Muscle of back (tissue), 11 donors: ENCODE measurements around the gene COL5A3. TPM values are rescaled to one million over a fixed set of nuclear protein-coding genes. Genes with fewer than 3 reads are reported as not detected.
A peak's percentile ranks its signal among the peaks of the same experiment; 100 is the strongest.
"Not testable (repeated sequence)": the region's sequence is repeated elsewhere in the genome, so short reads cannot be mapped to it uniquely, and the experiment has no call there.

Source experiments
- DNase-seq, 3 donors: peaks; one replicate each; pipeline versions ENCODE4 v3.0.0 to v3.0.0-alpha.2; 2013
- polyA plus RNA-seq, 10 donors: library from polyadenylated mRNA; unstranded; fragments of 120-200 nt; gene quantifications; one replicate each; pipeline ENCODE4 v1.2.1, GENCODE V29; 2013; ENCODE audit not compliant: insufficient read length in 10 of 10

COL5A3 gene
- polyA plus RNA-seq, 10 donors, result 55.3 to 119 (median 78.8) TPM

DNA sequence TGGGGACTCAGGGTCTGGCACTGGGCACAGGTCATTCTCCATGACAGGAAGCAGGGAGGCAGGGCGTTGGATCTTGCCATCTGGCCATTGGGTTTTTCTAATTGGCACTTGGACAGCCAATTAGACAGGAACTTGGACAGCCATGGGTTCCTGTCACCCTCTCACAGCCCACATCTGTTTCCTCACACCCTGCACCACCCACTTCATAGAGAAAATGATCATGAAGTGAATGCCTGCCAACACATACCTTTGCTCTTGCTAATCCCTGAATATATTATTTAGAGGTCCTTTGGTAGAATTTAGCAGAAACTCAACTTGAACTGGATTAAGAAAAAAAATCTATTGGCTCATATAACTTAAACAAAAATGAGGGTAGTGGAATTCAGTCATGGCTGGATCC lies 69.1 kb downstream of the COL5A3 start:
- DNase-seq, result no peak

DNA sequence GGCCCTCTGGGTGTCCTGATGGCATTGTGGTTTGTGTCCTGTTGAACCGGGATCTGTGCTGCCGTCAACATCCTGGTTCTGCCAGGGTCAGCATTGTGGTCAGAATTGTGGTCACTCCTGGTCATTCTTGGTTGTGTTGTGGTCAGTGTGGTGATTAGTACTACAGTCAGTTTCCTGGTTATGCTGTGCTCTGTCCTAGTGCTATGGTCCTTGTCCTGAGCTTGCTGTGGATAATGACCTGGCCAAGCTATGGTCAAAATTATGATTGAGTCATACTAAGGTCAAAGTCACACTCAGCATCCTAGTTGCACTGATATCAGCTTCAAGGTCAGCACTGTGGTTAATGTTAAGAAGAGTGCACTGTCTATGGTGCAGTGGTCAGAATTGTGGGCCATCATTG lies 69.5 kb downstream of the COL5A3 start:
- no peak for DNase-seq

DNA sequence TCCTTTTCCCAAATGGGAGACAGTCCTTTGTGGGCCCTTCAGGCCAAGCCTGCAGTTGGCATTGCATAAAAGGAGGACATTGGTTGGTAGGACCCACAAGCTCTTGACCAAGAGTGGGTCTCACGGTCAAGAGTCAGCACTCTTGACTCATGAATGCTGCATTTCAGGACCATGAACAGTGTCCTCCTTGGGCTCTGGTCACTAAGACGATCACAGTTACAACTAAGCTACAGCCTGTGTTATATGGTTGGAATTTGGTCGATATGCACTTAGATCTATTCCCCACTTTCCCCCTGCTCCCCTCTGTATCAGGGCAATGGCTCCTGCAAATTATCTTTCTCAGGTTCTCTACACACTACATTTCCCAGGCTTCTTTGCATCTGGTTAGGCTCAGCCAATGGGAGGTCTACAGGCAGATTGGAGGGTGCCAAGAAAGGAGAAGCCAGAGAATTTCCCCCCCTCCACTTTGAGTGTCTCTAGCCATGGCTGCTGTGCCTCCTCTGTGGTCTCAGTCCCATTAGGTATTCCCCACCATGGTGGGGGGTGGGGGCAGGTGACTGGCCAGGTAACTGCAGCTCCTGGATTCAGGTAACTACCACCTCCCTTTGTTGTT lies 70.9 kb downstream of the COL5A3 start:
- peak in 1 of 3 donors; percentile 64 for DNase-seq

DNA sequence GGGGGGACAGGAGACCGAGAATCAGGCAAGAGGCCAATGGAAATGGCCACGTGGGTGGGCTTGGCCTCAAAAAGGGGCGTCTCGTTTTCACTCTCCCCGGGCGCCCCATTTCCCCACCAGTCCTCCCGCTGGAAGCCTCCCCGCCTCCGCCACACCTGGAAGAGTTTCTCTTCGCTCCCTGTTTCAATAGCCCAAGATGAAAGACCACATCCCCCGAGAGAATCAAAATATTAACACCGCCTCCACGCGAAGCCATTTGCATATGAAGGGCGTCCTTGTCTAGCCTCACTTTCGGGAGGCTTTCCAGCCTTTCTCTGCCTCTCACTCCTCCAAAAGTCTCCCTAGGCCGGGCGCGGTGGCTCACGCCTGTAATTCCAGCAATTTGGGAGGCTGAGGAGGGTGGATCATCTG lies 73.3 kb downstream of the COL5A3 start:
- DNase-seq, result peak in 1 of 3 donors; percentile 50

DNA sequence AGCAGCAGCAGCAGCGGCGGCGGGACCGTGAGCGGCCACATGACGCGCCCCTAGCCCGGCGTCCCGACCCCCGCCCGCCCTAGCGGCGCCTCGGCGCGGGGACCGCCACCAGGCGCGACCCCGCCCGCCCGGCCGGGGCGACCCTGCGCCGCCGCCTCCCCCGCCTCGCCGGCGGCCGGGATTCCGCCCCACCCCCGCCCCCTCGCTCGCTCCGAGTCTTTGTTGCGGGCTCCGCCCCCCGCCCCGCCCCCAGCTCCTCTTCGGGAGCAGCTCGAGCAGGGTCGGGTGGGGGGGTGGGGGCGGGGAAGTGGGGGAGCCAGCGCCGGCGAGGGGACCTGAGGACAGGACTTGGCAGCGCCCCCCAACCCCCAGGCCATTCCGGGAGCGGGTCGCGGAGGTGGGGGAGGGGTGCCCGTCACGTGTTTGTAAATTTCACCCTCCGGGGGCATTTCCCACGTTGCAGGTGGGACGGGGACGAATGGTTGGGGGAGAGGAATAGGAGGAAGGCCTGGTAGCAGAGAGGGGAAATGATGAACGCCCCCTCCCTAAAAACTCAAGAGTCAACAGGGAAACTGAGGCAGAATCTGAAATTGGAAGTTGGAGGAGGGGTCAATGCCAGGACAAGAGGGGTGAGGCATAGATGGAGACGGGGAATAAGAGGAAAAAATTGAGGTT lies 73.8 kb downstream of the COL5A3 start, which contains the start of gene OLFM2:
Gene OLFM2, minus strand, starts transcription at position 190 of the 675 bp plus-strand sequence. Its CDS starts 149 bp downstream, at position 41.
- DNase-seq, result peak in 1 of 3 donors; percentile 61

DNA sequence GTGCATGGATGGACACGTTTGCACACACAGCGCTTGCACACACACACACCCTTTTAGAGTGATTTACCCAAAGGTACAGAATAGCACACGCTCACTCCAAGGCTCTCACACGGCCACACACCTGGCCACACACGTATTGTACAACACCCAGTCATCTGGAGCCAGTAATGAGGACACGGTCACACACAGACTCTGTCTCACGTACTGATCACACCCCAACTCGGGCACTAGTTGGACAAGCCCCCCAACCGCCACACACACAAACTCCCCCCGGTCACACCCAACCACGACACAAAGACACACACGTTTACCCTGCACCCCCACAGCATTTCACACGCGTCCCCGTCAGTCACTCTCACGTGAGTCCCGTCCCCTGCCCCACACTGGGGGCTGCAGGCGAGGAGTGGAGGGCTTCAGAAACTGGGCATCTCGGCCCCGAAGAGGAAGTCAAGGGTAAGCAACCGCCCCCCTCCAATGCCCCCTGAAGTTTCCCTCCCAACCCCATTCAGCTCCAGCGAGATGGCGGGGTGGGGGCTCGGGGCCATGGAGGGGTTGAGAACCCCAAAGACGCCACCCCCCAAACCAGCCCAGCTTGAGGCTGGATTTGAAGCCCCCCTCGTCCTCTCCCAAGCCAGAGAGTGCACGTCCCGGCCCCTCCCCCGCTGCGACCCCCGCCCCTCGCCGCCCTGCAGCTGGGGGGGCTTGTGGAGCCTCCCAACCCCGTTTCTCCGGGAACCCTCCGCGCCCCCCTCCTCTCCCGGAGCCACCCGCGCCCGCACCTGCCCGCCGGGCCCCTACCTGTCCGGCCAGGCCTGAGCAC lies 74.6 kb downstream of the COL5A3 start:
- DNase-seq, result peak in 1 of 3 donors; percentile 54

DNA sequence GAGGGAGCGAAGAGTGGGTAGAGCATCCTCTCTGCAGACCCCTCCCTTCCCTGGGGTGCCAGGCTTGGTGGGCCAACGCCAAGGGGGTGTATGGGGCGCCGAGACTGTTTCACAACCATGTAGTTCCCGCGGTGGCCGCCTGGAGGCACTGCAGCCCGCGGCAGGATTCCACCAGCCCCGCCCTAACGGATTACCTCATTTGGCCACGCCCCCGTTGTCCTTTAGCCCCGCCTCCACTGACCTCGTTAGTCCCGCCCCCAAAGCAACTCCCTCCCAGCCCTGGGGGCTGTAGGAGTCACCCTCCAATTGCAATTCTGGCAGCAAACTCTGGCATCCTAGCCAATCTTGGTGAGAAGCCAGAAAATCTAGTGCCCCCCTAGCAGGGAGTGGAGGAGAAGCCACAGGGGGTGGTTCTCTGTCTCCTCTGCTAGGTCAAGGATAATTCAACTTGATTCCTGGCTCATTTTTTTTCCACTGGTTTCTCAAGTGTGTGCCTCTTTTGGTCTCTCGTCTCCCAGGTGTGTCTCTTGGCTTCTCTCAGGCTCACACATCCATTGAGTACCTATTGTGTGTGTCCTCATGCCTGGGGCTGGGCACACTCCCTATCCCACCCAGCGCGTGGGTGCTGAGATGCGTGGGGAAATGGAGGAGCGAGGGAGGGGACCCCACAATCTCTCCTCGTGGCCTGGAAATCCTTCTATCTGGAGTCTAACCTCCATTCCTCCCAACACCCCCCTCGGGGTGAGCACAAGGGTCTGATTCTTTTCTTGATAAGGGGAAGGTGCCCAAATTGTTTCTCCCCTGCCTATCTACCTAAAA lies 76.0 kb downstream of the COL5A3 start:
- DNase-seq, result peak; percentile 66 to 84 (median 67)

DNA sequence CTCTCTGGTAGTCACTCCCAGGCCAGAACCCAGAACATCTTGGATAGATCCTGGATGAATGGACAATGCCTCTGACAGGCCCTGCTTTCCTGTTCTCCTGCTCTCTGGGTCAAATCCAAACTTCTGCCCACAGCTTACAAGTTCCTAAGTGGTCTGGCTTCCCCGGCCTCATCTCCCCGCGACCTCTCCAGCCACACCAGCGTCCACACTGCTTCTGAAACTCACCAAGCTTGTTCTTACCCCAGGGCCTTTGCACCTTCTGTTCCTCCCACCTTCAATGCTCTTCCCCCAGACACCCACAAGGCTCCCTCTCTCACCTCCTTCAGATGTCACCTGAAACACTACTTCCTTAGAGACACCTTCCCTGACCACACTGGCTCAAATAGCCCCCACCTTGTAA lies 77.5 kb downstream of the COL5A3 start:
- DNase-seq, result no peak

DNA sequence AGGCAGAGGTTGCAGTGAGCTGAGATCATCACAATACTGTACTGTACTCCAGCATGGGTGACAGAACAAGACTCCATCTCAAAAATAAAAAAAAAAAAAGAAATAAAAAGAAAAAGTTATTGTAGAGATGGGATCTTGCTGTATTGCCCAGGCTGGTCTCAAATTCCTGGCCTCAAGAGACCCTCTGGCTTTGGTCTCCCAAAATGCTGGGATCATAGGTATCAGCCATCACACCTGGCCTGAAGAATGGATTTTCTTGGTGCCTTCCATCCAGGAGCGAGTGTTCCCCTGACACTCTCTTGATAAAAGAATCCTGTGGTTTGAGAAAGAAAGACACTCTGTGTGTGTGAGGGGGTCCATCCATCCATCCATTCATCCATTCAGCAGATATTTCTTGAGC lies 78.7 kb downstream of the COL5A3 start:
- DNase-seq, result no peak

DNA sequence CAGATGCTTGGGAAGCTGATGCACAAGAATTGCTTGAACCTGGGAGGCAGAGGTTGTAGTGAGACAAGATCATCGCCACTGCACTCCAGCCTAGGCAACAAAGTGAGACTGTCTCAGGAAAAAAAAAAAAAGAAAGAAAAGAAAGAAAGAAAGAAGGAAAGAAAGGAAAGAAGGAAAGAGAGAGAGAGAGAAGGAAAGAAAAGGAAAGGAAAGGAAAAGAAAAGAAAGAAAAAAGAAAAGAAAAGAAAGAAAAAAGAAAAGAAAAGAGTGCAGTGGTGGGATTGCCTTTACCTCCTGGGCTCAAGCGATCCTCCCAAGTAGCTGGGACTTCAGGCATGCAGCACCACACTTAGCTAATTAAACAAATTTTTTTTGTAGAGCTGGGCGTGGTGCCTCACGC lies 86.9 kb downstream of the COL5A3 start:
- DNase-seq, result no peak

DNA sequence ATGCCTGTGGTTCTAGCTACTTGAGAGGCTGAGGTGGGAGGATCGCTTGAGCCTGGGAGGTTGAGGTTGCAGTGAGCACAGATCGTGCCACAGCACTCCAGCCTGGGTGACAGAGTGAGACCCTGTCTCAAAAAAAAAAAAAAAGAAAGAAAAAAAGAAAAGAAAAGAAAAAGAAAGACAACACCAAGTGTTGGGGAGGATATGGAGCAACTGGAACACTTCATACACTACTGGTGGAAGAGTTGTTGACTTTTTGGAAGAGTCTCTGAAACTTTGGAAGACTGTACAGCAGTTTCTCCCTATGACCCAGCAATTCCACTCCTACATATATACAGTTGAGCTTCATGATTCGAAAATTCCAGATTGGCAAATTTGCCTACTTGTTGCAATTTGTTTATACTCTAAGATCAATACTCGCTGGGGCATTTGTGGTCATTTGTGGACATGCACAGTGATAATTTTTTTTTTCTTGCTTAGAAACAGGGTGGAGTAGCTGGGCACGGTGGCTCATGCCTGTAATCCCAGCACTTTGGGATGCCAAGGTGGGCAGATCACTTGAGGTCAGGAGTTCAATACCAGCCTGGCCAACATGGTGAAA lies 87.4 kb downstream of the COL5A3 start:
- DNase-seq, result not testable (repeated sequence)

DNA sequence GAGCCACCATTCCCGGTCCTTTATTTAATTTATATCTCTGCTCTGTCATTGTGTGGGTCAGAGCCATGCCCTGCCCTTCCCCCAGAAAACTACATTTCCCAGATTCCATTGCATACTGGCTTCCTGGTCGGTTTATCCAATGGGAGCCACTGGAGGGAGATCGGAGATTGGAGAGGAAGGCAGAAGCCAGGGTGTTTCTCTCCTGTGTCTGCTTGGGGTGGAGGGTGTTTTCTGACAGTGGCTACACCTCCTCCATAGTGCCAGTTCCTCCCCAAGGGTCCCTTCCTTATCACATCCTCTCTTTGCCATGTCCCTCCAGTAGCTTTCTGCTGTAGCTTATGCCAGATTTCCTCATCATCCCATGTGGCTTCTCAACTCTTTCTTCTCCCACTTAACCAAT lies 93.0 kb downstream of the COL5A3 start:
- peak in 2 of 3 donors; percentile 35 to 77 for DNase-seq

DNA sequence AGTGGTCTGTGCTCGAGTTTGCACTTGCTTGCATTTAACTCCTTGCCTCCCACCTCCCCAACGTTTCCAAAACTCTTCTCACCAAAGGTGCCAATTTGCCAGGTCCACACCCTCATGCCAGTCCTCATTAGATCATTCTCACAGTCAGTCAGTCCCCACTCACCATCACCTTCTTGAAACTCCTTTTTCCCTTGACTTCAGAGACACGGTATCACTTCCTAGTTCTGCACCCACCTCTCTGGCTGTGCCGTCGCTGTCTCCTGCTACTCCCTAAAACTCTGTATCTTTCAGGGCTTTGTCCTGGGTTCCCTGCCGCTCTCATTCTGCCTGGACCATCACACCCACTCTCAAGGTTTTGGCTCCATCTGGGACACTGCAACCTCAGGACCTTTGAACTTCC lies 93.6 kb downstream of the COL5A3 start:
- no peak for DNase-seq

DNA sequence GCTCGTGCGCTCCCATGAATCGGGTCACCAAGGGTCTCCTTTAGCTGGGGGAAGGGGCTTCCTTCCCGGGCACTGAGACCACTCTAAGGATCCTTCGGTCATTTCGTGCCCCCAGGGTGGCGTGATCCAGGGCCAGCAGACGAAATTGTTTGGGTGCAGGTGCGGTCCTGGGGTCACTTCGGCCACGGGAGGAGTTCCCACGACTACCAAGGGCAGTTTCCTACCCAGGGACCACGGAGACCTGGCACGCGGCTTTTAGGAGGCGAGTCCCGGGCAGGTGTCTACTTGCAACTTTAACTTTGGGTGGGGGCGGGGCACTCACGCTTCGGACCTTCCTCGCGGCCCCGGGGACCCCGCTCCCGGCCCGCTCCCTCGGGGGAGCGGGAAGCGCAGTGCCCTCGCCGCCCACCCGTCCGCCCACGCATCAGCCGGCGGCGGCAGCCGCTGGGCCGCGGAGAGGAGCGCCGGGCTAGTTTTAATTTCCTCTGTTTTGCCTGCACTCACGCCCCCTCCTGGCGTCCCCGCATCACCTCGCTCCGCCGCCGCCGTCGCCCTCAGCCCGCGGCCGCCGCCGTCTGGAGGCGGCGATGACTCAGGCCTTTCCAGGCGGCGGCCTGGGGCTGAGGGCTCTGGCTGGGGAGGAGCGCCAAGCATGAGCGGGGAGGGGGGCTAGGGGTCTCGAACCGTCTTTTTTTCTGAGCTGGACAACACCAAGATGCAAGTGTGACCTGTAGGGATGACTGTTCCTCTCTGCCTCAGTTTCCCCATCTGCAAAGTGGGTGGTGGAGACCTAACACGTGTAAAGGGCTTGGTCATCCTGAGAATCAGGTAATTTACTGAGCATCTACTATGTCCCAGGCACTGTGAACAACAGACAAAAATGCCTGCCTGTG lies 95.7 kb downstream of the COL5A3 start:
- peak; percentile 74 to 92 (median 85) for DNase-seq

DNA sequence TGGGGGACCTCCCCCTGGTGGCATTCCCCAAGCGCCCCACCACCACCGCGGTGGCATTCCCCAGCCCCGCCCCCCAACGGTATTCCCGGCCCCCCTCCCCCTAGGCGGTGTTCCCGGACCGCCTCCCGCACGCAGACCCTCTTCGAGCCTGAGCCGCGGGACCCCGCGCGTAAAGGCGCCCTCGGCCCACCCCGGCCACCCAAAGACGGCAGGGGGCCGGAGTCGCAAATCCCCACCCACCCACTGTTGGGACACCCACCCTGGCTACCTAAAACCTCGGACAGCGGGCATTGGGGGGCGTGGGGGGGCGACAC lies 96.3 kb downstream of the COL5A3 start:
- DNase-seq, result no peak

DNA sequence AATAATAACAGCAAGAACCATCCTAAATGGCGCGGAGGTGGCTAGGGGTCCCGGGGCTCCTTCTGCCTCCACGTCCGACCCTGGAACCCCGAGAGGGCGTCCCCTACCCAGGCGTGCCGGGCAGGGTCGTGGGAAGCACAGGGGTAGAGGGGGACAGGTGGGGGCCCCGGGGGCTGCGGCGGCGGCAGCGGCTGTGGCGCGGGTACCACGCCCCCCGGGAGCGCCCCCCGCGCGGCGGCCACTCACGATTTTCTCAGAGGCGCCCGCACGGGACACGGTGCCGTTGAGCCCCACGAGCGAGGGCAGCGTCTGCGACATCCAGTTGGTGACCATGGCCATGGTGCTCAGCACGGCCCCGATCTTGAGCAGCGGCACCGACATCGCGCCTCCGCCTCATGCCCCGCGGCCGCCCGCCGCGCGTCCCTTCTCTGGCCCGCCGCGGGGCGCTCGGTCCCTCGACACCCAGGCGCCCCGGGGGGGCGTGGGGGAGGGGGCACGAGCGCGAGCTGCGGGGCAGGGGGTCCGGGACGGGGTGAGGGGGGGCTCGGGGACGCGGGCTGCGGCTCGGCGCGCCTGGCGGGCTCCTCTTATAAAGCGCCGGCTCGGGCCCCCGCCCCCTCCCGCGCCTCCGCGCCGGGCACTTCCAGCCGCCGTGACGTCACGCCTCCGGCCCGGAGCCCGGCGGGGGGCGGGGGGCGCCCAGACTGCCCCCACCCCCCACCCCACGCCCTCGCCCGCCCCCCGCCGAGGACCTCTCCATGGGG lies 96.9 kb downstream of the COL5A3 start:
- DNase-seq, result peak in 1 of 3 donors; percentile 38

DNA sequence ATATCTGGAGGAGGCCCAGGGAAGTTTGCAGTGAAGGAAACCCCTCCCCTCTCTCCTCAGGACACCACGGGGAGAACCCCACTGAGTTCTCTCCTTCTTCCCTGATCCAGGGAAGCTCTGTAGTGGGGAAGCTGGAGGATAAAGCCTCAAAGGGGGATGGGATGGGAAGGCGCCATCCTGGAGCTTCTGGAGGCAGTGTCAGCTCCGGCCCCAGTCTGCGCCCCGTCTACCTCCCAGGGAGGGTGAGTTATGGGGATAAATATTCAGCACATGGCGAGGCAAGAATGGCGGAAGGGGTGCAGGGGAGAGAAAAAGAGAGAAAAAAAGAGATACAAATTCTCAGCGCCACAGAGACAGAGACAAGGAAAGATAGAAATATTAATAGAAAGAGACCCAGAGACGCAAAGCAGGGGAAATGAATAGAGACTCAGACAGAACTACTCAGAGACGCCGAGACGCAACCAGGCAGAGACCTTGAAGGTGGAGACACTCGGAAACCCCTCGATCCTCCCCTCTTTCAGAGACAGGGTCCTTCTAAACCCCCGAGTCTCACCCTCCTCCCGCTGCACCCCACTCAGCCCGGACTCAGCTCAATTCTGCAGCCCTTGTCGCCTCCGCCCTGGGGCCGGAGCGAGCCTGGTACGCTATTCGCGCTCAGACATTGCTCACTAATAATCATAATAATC lies 97.6 kb downstream of the COL5A3 start:
- no peak for DNase-seq

DNA sequence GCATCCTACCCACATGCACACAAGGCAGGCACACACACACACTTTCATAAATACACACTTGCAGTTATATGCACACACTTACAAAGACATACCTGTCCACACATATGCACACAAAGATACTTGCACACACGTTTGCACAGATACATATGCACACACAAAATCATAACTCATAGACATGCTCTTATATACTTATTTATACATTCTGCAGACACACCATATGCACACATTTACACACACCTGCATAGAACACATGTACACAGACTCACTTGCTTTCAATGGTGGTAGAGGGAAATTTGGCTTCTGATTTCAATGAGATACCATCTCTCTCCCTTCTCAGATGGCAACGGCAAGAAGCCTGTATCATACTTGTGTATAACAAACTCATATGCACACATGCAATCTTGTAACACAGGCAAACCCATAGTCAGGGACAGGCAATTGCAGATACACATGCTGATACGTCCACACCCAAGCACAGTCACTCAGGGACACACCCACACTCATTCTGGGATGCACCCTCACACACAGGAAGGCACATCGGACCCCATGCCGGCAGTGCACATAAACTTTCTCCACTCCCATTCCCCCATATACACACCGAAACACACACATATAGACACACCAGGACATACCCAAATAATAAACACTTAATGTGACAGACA lies 98.6 kb downstream of the COL5A3 start:
- no peak for DNase-seq
